Mesenteric fat pad (tissue), 1 donor: ENCODE measurements around the gene GJA9. TPM values are rescaled to one million over a fixed set of nuclear protein-coding genes. Genes with fewer than 3 reads are reported as not detected.

Source experiments
- DNase-seq: peaks from one replicate; pipeline ENCODE4 v3.0.0-alpha.2; 2020; ENCODE audit warnings: low spot score
- total RNA-seq: library from RNA; stranded (reverse); fragmentation: NEBNext Ultra II Directional; extraction: Animal tissue kit (Norgen Biotek cat#: 25700); gene quantifications from one replicate; pipeline ENCODE4 v1.2.1, GENCODE V29; 2021
- donor health status: DM: yes; HTN: yes; CAD: no.

GJA9 gene
- total RNA-seq, 1 donor from 2014 or later, result not detected

- DNase-seq, result no peak
Measured at GRCh38 chr1:38831731-38832369, 49.5 kb downstream of the GJA9 start.

GRCh38 chr1:38829368-38829767 lies 52.0 kb downstream of the GJA9 start:
- DNase-seq, result no peak

- no peak for DNase-seq
Measured at GRCh38 chr1:38827318-38827717, 54.1 kb downstream of the GJA9 start.

GRCh38 chr1:38826886-38827285 lies 54.5 kb downstream of the GJA9 start:
- DNase-seq, result no peak

DNA sequence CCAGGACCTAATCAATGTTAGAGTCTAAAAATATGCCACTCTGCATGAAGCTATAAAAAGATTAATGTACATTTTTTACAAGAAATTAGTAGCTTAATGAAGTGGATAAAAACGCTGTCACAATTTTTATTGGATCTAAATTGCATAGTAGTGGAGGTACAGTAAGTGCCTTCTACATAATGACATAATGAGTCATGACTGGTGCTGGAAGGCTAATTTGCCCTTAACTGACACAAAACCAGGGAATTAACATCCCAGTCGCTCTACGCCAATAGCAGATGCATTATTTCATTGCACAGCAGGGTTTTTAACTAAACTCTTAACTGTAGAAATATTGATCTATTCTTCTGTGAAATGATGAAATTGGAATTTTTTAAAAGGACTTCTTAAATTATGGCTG lies 55.1 kb downstream of the GJA9 start:
- no peak for DNase-seq

Other genes with a start within 250 kb of the GJA9 start
- gene RRAGC, start 21.8 kb downstream of the GJA9 start, total RNA-seq, result 81.3 TPM
- gene MYCBP, start 8.2 kb downstream of the GJA9 start, total RNA-seq, result 13.5 TPM
- gene RHBDL2, start 60.2 kb upstream of the GJA9 start, total RNA-seq, result 1.1 TPM
- 62.9 TPM for gene AKIRIN1, start 109.7 kb upstream of the GJA9 start, total RNA-seq
- 233 TPM for gene NDUFS5, start 144.8 kb upstream of the GJA9 start, total RNA-seq